GM15510 (cell line): Measurements from ENCODE around the gene TMEM242.

Source experiments
- POLR2A ChIP-seq: IDR thresholded peaks from 3 replicates; pipeline ENCODE4 v1.6.1; 2011; ENCODE audit warnings: borderline replicate concordance; ENCODE audit not compliant: insufficient read length; ENCODE audit errors: extremely low read depth

Gene TMEM242

GRCh38 chr6:157285422-157285779 is 37.9 kb downstream of the TMEM242 start:
- no peak for TF ChIP-seq POLR2A

- no peak for TF ChIP-seq POLR2A
Observed at GRCh38 chr6:157284738-157285421, 38.4 kb downstream of the TMEM242 start.

- no peak for TF ChIP-seq POLR2A
Observed at GRCh38 chr6:157283900-157284737, 39.2 kb downstream of the TMEM242 start.

- TF ChIP-seq POLR2A, result no peak
Observed at GRCh38 chr6:157283330-157283898, 39.9 kb downstream of the TMEM242 start.

GRCh38 chr6:157282284-157282683 is 41.0 kb downstream of the TMEM242 start:
- no peak for TF ChIP-seq POLR2A

GRCh38 chr6:157281570-157281969 is 41.7 kb downstream of the TMEM242 start:
- no peak for TF ChIP-seq POLR2A

- TF ChIP-seq POLR2A, result no peak
Observed at GRCh38 chr6:157280947-157281346, 42.4 kb downstream of the TMEM242 start.

GRCh38 chr6:157280157-157280556 is 43.2 kb downstream of the TMEM242 start:
- TF ChIP-seq POLR2A, result no peak

- TF ChIP-seq POLR2A, result no peak
Observed at GRCh38 chr6:157278171-157278570, 45.1 kb downstream of the TMEM242 start.

- no peak for TF ChIP-seq POLR2A
Observed at GRCh38 chr6:157276731-157277130, 46.6 kb downstream of the TMEM242 start.

GRCh38 chr6:157276134-157276532 is 47.2 kb downstream of the TMEM242 start:
- TF ChIP-seq POLR2A, result no peak

GRCh38 chr6:157274471-157275226 is 48.7 kb downstream of the TMEM242 start:
- peak; percentile 36 for TF ChIP-seq POLR2A

- TF ChIP-seq POLR2A, result no peak
Observed at GRCh38 chr6:157273756-157274470, 49.4 kb downstream of the TMEM242 start.

- TF ChIP-seq POLR2A, result no peak
Observed at GRCh38 chr6:157272866-157273755, 50.2 kb downstream of the TMEM242 start.

GRCh38 chr6:157272372-157272771 is 50.9 kb downstream of the TMEM242 start:
- no peak for TF ChIP-seq POLR2A
